Measurements from ENCODE around the gene CDH20. TPM values are rescaled to one million over a fixed set of nuclear protein-coding genes. Genes with fewer than 3 reads are reported as not detected.

Gene CDH20
- polyA plus RNA-seq, 1 donor (not counting 4 experiments of a cell fraction or from before 2014, with no cell fraction given), result not detected

DNA sequence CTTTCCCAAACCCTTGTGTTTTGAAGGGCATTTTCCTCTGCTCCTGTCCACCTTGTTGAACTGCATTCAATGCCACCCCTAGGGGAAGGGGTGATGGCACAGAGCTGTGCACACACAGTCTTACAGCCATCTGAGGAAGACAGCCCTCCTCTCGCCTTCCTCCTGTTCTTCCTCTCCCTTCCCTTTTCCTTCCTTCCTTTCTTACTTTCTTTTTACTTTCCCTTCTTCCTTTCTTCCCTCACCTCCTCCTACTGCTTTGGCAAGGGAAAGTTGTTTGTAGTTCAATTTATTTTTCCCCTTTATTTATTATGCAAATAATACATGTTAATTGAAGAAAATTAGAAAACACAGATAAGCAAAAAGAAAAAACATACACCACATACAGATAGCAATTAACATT lies 99.4 kb downstream of the CDH20 start:
- no peak overlapping the region for H2AFZ ChIP-seq (ENCODE audit: control insufficient read depth, low read length)
- H3K79me2 ChIP-seq (ENCODE audit: control insufficient read depth, insufficient read depth, low read length), result no peaks in the 10 kb centered on the region
- no peaks in the 10 kb centered on the region for H3K4me1 ChIP-seq (ENCODE audit: control insufficient read depth, extremely low read depth, insufficient read depth, low read length)
- H3K9me3 ChIP-seq (ENCODE audit: control insufficient read depth, low read depth, low read length), result no peaks in the 10 kb centered on the region
- H3K36me3 ChIP-seq (ENCODE audit: control insufficient read depth in 2 of 2, extremely low read depth in 1 of 2, insufficient read depth in 2 of 2, low read length in 2 of 2), result no peaks in the 10 kb centered on the region
- no peak for TF ChIP-seq EZH2 (IDR thresholded peaks at IDR 0.05; ENCODE audit: low read length)
- TF ChIP-seq, protein P1, sequence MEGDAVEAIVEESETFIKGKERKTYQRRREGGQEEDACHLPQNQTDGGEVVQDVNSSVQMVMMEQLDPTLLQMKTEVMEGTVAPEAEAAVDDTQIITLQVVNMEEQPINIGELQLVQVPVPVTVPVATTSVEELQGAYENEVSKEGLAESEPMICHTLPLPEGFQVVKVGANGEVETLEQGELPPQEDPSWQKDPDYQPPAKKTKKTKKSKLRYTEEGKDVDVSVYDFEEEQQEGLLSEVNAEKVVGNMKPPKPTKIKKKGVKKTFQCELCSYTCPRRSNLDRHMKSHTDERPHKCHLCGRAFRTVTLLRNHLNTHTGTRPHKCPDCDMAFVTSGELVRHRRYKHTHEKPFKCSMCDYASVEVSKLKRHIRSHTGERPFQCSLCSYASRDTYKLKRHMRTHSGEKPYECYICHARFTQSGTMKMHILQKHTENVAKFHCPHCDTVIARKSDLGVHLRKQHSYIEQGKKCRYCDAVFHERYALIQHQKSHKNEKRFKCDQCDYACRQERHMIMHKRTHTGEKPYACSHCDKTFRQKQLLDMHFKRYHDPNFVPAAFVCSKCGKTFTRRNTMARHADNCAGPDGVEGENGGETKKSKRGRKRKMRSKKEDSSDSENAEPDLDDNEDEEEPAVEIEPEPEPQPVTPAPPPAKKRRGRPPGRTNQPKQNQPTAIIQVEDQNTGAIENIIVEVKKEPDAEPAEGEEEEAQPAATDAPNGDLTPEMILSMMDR (optimal IDR thresholded peaks at IDR 0.05 in 1 of 3, IDR thresholded peaks at IDR 0.05 in 1 of 3, conservative IDR thresholded peaks at IDR 0.05 in 1 of 3; ENCODE audit: extremely low read depth in 1 of 3, insufficient read depth in 2 of 3, low read length in 3 of 3), result no peak
- no peak overlapping the region for H3K27ac ChIP-seq (ENCODE audit: control insufficient read depth, insufficient read depth, low read length)
- dilution Hi-C loops (cut with MboI; ENCODE audit: extremely low pct_ligation_motif_present, low sequenced_read_pairs), result no loop called here
- no peak overlapping the region for H3K4me3 ChIP-seq (ENCODE audit: control insufficient read depth in 2 of 3, extremely low read depth in 1 of 3, insufficient read depth in 2 of 3, low read depth in 1 of 3, low read length in 3 of 3)
- FAIRE-seq (no peak), DNase-seq (ENCODE audit: low read depth, low spot score) (no peak)
- no peak overlapping the region for H3K9ac ChIP-seq (ENCODE audit: control insufficient read depth, extremely low read depth, insufficient read depth, low read length)
- H3K4me2 ChIP-seq (ENCODE audit: control insufficient read depth, extremely low read depth, insufficient read depth, low read depth, low read length), result no peak overlapping the region
- no peaks in the 10 kb centered on the region for H3K27me3 ChIP-seq (ENCODE audit: control insufficient read depth, extremely low read depth, insufficient read depth, low read length)
- no peaks in the 10 kb centered on the region for H3K9me1 ChIP-seq (ENCODE audit: control insufficient read depth, extremely low read depth, insufficient read depth, low read length)
- no peaks in the 10 kb centered on the region for H4K20me1 ChIP-seq (ENCODE audit: control insufficient read depth, extremely low read depth, insufficient read depth, low read length)

DNA sequence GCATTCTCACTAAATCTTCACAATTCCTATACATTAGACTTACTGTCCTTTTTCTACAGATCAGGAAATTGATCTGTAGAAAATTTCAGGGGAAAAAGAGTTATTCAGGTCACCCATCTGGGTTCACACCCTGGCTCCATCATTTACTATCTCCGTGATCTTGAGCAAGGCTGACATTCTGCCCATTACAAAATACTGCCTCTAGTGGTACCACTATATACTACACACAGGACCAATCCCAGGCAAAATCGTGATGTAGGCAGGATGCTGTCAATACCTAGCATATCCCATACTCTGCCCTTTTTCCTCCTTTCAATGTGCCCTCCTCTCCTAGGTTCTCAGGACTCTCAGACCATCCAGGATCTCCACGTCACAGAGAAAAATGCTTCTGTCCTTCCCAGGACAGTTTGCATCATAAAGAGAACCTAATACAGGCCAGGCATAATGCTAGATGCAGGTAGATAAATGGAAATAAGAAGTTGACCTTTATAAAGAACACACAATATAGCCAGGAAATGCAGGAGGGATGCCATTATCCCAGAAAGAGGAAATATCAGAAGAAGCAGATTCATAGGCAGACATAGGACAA lies 101.9 kb downstream of the CDH20 start:
- no peak overlapping the region for H3K27ac ChIP-seq (ENCODE audit: control insufficient read depth, insufficient read depth, low read length)
- H3K4me3 ChIP-seq (ENCODE audit: control insufficient read depth in 2 of 3, extremely low read depth in 1 of 3, insufficient read depth in 2 of 3, low read depth in 1 of 3, low read length in 3 of 3), result no peak overlapping the region
- no peaks in the 10 kb centered on the region for H3K36me3 ChIP-seq (ENCODE audit: control insufficient read depth in 2 of 2, extremely low read depth in 1 of 2, insufficient read depth in 2 of 2, low read length in 2 of 2)
- no peaks in the 10 kb centered on the region for H3K27me3 ChIP-seq (ENCODE audit: control insufficient read depth, extremely low read depth, insufficient read depth, low read length)
- no peaks in the 10 kb centered on the region for H3K4me1 ChIP-seq (ENCODE audit: control insufficient read depth, extremely low read depth, insufficient read depth, low read length)
- no peak overlapping the region for H3K9ac ChIP-seq (ENCODE audit: control insufficient read depth, extremely low read depth, insufficient read depth, low read length)
- H3K4me2 ChIP-seq (ENCODE audit: control insufficient read depth, extremely low read depth, insufficient read depth, low read depth, low read length), result no peak overlapping the region
- DNase-seq (ENCODE audit: low read depth, low spot score) (no peak), FAIRE-seq (peak; percentile 29)
- no peak overlapping the region for H2AFZ ChIP-seq (ENCODE audit: control insufficient read depth, low read length)
- no peak for TF ChIP-seq EZH2 (IDR thresholded peaks at IDR 0.05; ENCODE audit: low read length)
- TF ChIP-seq, protein P1 (optimal IDR thresholded peaks at IDR 0.05 in 1 of 3, IDR thresholded peaks at IDR 0.05 in 1 of 3, conservative IDR thresholded peaks at IDR 0.05 in 1 of 3; ENCODE audit: extremely low read depth in 1 of 3, insufficient read depth in 2 of 3, low read length in 3 of 3), result peak; percentile 52 to 72 (median 55)
- no peaks in the 10 kb centered on the region for H3K9me1 ChIP-seq (ENCODE audit: control insufficient read depth, extremely low read depth, insufficient read depth, low read length)
- H3K79me2 ChIP-seq (ENCODE audit: control insufficient read depth, insufficient read depth, low read length), result no peaks in the 10 kb centered on the region
- dilution Hi-C loops (cut with MboI; ENCODE audit: extremely low pct_ligation_motif_present, low sequenced_read_pairs), result no loop called here
- H3K9me3 ChIP-seq (ENCODE audit: control insufficient read depth, low read depth, low read length), result no peaks in the 10 kb centered on the region
- no peaks in the 10 kb centered on the region for H4K20me1 ChIP-seq (ENCODE audit: control insufficient read depth, extremely low read depth, insufficient read depth, low read length)
